HPDE6-E6E7 (cell line): Measurements from ENCODE around the gene MMEL1.
"Not testable (repeated sequence)": the region's sequence is repeated elsewhere in the genome, so short reads cannot be mapped to it uniquely, and the experiment has no call there.

Experiments
- DNase-seq: peaks from one replicate; pipeline ENCODE4 v3.0.0; 2011; ENCODE audit warnings: missing footprints; ENCODE audit errors: extremely low spot score

MMEL1 gene, protein sequence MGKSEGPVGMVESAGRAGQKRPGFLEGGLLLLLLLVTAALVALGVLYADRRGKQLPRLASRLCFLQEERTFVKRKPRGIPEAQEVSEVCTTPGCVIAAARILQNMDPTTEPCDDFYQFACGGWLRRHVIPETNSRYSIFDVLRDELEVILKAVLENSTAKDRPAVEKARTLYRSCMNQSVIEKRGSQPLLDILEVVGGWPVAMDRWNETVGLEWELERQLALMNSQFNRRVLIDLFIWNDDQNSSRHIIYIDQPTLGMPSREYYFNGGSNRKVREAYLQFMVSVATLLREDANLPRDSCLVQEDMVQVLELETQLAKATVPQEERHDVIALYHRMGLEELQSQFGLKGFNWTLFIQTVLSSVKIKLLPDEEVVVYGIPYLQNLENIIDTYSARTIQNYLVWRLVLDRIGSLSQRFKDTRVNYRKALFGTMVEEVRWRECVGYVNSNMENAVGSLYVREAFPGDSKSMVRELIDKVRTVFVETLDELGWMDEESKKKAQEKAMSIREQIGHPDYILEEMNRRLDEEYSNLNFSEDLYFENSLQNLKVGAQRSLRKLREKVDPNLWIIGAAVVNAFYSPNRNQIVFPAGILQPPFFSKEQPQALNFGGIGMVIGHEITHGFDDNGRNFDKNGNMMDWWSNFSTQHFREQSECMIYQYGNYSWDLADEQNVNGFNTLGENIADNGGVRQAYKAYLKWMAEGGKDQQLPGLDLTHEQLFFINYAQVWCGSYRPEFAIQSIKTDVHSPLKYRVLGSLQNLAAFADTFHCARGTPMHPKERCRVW

DNA sequence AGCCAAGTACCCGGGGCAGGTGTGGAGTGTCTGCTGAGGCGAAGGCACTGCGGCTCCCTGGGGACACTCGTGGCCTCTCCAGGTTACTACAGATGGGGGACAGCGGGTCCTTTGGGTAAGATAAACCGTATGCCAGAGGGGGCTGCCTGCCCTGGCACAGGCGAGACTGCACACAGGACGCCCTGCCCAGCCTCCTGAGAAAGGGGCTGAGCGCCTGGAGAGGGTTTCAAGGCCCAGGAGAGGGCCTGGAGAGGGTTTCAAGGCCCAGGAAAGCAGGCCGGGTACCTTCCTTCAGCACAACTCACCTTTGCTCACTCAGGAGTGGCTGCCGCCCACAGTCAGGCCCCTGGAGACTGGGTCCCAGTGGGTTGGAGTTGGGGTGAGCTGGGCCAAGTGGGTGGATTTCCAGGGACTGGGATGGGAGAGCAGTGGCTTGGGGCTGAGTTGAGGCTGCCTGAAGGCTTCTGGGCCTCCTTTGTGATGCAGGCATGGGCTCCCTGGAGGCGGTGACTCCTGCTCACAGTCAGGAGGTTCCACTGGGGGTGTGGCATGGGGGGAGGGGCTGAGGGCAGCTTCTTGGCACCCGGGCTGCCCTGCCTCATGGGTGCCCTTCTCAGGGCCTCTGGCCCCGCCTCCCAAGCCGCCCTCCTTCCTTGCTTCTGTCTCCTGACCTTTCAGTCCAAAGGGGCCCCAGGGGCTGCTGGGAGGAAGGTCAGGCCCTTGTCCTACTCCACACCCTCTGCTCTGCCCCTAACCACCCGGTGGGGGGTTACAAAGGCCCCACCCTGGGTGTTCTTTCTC, at the start of gene MMEL1:
Gene MMEL1 (minus strand): TSS at position 456 of the 801 bp plus-strand sequence. CDS start 3,532 bp downstream, outside the sequence.
- no peak for DNase-seq

DNA sequence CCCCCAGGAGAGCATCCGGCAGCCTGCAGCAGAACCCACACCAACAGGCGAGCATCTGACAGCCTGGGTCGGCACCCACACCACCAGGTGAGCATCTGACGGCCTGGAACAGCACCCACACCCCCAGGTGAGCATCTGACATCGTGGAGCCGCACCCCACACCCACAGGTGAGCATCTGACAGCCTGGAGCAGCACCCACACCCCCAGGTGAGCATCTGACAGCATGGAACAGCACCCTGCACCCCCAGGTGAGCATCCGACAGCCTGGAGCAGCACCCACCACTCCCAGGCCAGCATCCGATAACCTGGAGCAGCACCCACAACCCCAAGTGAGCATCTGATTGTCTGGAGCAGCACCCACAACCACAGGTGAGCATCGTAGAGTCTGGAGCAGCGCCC, 43.9 kb upstream of the MMEL1 start:
- not testable (repeated sequence) for DNase-seq

DNA sequence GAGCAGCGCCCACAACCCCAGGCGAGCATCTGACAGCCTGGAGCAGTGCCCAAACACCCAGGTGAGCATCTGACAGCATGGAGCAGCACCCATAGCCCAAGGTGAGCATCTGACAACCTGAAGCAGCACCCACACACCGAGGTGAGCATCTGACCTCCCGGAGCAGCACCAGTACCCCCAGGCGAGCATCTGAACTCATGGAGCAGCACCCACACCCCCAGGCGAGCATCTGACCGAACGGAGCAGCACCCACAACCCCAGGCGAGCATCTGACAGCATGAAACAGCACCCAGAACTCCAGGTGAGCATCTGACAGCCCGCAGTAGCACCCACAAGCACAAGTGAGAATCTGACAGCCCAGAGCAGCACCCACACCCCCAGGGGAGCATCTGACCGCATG, 38.8 kb upstream of the MMEL1 start:
- not testable (repeated sequence) for DNase-seq

DNA sequence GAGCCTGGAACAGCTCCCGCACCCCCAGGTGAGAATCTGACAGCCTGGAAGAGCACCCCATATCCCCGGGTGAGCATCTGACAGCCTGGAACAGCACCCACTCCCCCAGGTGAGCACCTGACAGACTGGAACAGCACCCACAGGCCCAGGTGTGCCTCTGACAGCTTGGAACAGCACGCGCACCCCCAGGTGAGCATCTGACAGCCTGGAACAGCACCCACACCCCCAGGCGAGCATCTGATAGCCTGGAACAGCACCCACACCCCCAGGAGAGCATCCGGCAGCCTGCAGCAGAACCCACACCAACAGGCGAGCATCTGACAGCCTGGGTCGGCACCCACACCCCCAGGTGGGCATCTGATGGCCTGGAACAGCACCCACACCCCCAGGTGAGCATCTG, 27.0 kb upstream of the MMEL1 start:
- DNase-seq = not testable (repeated sequence)

DNA sequence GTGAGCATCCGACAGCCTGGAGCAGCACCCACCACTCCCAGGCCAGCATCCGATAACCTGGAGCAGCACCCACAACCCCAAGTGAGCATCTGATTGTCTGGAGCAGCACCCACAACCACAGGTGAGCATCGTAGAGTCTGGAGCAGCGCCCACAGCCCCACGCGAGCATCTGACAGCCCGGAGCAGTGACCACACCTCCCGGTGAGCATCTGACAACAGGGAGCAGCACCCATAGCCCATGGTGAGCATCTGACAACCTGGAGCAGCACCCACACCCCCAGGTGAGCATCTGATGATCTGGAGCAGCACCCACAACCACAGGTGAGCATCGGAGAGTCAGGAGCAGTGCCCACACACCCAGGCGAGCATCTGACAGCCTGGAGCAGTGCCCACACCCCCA, 25.1 kb upstream of the MMEL1 start:
- DNase-seq = not testable (repeated sequence)

DNA sequence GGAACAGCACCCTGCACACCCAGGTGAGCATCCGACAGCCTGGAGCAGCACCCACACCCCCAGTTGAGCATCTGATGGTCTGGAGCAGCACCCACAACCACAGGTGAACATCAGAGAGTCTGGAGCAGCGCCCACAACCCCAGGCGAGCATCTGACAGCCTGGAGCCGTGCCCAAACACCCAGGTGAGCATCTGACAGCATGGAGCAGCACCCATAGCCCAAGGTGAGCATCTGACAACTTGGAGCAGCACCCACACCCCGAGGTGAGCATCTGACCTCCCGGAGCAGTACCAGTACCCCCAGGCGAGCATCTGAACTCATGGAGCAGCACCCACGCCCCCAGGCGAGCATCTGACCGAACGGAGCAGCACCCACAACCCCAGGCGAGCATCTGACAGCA, 24.3 kb upstream of the MMEL1 start:
- not testable (repeated sequence) for DNase-seq

DNA sequence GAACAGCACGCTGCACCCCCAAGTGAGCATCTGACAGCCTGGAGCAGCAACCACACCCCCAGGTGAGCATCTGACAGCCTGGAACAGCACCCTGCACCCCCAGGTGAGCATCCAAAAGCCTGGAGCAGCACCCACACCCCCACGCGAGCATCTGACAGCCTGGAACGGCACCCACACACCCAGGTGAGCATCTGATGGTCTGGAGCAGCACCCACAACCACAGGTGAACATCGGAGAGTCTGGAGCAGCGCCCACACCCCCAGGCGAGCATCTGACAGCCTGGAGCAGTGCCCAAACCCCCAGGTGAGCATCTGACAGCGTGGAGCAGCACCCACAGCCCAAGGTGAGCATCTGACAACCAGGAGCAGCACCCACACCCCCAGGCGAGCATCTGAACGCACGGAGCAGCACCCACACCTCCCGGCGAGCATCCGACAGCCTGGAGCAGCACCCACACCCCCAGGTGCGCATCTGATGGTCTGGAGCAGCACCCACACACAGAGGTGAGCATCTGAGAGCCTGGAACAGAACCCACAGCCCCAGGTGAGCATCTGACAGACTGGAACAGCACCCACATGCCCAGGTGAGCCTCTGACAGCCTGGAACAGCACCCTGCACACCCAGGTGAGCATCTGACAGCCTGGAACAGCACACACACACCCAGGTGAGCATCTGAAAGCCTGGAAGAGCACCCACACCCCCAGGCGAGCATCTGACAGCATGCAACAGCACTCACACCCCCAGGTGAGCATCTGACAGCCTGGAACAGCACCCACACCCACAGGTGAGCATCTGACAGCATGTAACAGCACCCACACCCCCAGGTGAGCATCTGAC, 23.0 kb upstream of the MMEL1 start:
- DNase-seq = not testable (repeated sequence)

DNA sequence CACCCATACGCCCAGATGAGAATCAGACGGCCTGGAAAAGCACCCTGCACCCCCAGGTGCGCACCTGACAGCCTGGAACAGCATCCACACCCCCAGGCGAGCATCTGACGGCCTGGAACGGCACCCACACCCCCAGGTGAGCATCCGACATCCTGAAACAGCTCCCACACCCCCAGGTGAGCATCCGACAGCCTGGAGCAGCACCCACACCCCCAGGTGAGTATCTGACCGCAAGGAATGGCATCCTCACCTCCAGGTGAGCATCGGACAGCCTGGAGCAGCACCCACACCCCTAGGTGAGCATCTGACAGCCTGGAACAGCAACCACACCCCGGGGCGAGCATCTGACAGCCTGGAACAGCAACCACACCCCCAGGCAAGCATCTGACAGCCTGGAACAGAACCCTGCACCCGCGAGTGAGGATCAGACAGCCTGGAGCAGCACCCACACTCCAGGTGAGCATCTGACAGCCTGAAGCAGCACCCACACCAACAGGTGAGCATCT, 21.7 kb upstream of the MMEL1 start:
- not testable (repeated sequence) for DNase-seq

DNA sequence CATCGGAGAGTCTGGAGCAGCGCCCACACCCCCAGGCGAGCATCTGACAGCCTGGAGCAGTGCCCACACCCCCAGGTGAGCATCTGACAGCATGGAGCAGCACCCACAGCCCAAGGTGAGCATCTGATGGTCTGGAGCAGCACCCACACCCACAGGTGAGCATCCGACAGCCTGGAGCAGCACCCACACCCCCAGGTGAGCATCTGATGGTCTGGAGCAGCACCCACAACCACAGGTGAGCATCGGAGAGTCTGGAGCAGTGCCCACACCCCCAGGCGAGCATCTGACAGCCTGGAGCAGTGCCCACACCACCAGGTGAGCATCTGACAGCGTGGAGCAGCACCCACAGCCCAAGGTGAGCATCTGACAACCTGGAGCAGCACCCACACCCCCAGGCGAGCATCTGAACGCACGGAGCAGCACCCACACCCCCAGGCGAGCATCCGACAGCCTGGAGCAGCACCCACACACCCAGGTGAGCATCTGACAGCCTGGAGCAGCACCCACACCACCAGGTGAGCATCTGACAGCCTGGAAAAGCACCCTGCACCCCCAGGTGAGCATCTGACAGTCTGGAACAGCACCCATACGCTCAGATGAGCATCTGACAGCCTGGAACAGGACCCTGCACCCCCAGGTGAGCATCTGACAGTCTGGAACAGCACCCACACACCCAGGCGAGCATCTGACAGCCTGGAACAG, 21.1 kb upstream of the MMEL1 start:
- DNase-seq = not testable (repeated sequence)

DNA sequence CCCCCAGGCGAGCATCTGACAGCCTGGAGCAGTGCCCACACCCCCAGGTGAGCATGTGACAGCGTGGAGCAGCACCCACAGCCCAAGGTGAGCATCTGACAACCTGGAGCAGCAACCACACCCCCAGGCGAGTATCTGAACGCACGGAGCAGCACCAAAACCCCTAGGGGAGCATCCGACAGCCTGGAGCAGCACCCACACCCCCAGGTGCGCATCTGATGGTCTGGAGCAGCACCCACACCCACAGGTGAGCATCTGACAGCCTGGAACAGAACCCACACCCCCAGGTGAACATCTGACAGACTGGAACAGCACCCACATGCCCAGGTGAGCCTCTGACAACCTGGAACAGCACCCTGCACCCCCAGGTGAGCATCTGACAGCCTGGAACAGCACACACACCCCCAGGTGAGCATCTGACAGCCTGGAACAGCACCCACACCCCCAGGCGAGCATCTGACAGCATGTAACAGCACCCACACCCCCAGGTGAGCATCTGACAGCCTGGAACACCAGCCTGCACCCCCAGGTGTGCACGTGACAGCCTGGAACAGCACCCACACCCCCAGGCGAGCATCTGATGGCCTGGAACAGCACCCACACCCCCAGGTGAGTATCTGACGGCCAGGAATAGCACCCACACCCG, 20.2 kb upstream of the MMEL1 start:
- not testable (repeated sequence) for DNase-seq

DNA sequence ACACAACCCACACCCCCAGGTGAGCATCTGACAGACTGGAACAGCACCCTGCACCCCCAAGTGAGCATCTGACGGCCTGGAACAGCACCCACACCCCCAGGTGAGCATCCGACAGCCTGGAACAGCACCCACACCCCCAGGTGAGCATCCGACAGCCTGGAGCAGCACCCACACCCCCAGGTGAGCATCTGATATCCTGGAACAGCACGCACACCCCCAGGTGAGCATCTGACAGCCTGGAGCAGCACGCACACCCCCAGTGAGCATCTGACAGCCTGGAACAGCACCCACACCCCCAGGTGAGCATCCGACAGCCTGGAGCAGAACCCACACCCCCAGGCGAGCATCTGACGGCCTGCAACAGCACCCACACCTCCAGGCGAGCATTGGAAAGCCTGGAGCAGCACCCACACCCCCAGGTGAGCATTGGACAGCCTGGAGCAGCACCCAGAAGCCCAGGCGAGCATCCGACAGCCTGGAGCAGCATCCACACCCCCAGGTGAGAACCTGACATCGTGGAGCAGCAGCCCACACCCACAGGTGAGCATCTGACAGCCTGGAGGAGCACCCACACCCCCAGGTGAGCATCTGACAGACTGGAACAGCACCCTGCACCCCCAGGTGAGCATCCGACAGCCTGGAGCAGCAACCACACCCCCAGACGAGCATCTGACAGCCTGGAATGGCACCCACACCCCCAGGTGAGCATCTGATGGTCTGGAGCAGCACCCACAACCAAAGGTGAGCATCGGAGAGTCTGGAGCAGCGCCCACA, 19.5 kb upstream of the MMEL1 start:
- DNase-seq = not testable (repeated sequence)

DNA sequence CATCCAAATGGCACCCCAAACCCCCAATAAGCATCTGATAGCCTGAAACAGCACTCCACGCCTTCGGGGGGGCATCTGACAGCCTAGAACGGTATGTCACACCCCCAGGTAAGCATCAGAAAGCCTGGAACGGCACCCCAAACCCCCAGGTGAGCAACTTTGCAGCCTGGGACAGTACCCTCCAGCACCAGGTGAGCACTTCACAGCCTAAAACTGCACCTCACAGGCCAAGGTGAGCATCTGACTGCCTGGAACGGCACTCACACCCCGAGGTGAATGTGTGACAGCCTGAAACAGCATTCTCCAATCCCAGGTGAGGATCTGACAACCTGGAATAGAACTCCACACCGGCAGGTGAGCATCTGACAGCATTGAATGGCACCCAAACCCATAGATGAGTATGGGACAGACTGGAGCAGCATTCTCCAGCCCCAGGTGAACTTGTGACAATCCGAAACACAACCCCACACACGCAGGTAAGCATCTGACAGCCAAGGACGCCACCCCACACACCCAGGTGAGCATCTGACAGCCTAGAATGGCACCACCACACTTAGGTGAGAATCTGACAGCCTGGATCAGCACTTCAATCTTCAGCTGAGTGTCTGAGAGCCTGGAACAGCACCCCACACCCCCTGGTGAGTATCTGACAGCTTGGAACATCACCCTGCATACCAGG, 18.3 kb upstream of the MMEL1 start:
- DNase-seq = no peak

DNA sequence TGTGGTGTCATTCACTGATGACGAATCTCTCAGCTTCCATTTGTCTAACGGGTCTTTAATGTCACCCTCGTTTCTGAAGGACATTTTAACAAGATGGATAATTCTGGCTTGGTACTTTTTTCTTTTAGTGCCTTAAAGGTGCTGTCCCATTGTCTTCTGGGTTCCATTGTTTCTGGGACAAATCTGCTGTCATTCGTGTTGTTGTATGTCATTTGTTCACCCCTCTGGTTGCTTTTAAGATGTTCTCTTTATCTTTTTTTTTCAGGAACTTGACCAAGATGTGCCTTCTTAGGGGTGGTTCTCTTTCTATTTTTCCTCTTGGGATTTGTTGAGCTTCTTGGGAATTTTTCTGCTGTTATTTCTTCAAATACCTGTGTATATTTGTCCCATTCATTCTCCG, 14.0 kb upstream of the MMEL1 start:
- no peak for DNase-seq

DNA sequence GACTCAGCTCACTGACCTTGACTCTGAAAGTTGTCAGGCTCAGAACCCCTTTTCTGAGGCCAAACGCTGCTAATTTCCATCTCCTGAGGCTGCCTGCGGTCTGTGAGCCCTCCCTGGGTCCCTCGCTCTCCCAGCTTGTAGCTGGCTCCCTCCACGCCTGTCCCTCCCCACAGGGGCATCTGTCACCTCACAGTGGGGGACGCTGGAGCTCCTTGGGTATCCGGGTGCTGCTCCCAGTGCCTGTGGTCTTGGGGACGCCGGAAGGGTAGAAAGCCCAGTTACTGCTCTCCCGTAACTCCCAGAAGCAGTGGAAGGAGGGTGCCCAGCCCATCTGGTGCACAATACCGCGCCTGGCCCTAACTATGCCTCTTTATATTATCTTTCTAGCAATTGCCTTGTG, 13.0 kb upstream of the MMEL1 start:
- no peak for DNase-seq

DNA sequence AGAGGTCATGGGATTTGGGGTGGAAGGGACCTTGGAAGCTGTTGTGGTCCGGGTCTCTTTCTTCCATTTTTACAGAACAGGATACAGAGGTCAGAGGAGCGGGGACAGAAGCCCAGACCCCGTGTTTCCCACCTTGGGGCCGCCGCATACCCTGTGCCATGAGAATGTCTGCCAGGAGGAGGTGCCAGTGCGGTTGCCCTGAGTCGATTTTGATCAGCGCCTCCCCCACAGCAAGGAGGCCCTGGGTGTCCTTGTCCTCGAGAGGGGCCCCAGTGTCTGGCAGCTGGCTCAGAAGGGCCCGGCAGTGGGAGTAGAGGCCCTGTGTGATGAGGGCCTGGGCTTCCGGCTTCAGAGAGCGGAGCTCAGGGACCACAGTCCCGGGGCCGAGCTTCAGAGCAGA, 12.3 kb upstream of the MMEL1 start:
- DNase-seq = no peak

DNA sequence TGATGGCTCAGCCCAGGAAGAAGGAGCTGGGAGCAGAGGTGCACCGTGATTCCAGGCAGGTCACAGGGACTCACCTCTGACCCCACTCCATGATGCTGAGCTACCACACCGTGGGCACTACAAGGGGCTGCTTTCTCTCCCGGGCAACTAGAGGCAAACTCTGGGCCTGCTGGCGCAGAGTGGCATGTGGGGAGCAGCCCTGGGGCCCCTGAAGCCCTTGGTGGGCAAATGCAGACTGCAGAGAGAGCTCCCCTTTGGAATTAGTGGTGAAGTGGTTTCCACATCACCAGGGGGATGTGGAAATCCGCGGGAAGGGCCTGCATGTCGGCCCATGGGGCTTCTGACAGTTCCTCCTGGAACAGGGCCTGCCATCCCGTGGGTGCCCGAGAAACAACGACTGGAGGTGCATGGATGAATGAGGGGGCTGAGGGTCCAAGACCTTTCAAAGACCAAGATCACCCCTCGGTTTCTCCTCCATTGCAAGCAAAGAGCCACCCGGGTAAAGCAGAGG, 11.8 kb upstream of the MMEL1 start:
- no peak for DNase-seq

DNA sequence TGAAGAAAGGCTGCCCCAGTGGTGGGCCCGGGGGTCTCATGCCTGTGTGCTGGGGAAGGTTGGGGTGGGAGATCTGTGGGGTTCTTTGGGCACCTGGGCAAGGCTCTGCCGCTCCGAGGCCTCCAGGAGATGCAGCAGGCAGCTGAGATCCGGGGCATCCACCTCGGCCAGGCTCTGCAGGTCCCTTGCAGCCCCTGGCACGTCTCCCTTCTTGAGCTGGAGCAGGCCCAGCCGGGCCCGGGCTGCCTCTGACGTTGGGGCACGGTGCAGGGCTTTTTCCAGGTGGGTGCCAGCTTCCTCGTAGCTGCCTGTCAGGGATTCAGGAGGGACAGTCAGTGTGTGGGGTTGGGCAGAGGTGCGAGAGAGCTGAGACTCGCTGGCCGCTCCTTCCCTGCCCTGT, 11.4 kb upstream of the MMEL1 start:
- DNase-seq = no peak

DNA sequence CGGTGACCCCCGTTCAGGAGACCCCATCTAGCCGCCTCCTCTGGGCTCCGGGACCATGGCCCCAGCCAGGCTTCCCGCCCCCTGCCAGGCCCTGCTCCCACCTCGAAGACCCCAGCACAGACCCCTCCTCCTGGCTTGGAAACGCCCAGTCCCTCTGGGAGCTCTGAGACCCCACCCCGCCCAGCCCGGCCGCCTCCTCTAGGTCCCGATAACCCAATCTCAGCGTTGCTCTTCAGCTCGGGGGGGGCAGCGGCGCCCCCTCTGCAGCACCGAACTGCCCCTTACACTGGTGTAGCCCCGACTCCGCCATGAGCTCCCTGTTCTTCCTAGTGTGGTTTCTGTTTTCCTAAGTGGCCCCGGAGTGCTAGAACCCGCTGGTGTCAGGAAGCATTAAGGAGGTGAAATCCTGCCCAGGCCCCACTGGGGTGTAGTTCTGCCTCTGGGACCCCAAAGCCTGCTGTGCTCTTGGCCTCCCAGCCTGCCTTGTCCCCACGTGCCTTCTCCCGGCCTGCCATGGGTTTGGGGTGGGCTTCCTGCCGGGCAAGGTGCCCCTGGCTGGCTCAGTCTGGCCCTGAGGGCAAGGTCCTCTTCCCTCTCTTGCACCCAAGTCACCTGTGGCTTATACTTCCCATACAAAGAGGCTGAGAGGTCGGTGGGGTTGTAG, 10.7 kb upstream of the MMEL1 start:
- no peak for DNase-seq
